Measurements from ENCODE around the gene ZNF14. TPM values are rescaled to one million over a fixed set of nuclear protein-coding genes. Genes with fewer than 3 reads are reported as not detected.
"Not testable (repeated sequence)": the region's sequence is repeated elsewhere in the genome, so short reads cannot be mapped to it uniquely, and the experiment has no call there.

ZNF14 gene
- total and polyA plus RNA-seq, 7 donors = 1.2 to 14.5 (median 7.8) TPM

DNA sequence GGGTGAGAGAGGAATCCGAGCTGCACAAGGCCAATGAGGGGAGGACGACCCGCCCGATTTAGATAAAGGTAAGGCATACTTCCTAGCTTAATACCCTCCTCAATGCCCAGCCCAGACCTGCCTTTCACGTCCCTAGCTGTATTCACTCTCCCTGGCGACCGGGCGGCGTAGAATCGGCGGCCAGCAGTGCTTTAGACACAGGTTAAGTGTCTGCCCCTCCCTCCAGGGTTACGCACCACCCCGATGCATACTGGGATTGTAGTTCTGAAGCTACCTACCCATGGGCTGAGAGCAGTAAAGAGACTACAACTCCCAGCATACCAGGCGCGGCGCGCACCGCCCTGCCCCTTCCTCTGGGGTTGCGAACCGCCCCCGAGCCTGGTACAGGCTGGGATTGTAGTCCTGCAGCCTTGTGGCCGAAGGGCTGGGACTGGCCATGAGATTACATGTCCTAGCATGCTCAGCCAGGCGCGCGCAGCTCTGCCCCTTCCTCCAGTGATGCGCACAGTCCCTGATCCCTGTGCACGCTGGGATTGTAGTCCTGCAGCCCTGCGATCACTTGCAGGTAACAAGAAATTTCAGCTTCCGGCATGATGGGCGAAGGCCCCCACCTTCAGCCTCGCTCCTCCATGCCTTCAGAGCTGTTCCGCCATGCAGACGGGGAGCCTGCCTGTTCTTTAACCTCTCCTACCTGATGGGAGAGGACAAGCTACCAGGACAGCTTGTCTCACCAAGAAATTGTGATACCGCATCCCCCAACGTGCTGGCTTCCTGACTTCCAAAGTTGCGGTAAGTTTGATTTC is 43.5 kb upstream of the ZNF14 start:
- Histone ChIP-seq H3K9me3 (no peaks in the 10 kb centered on the region), H3K27ac (peak overlapping the region; percentile 70 to 79 (median 76)), H3K36me3 (no peaks in the 10 kb centered on the region), H3K4me3 (peak overlapping the region; percentile 56 to 75 (median 70)), H3K27me3 (no peaks in the 10 kb centered on the region), H3K4me1 (peaks cover 0 to 24% (median 18%) of the 10 kb centered on the region in 4 donors)
- 0% methylated on average over 36 of the region's 36 CpGs for WGBS, 2 donors
- TF ChIP-seq POLR2A (IDR thresholded peaks at IDR 0.05) (no peak), POLR2AphosphoS5 (IDR thresholded peaks at IDR 0.05) (peak; percentile 19 to 80 (median 72))
- peak; percentile 99 for DNase-seq
- intact Hi-C loops (cut with DNase I) = loop anchor here (1.0 to 2.0 kb wide), 3 partner anchors 43 to 114 kb away; partner anchors contain the start of genes ATP13A1, ZNF14 and ZNF253

DNA sequence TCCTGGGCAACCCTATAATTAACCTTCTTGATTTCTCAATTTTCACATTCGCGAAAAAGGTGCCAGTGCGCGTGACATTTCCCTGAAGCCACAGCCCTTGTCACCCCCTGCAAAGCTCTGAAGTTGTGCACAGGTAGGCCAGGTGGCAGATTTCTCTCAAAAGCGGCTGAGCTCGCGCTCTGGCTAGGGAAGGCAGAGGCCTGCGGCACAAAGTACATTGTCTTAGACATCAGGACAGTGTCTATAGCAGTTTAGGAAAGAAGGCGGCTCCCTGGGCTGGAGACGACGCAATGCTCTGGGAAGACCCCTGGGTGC is 42.9 kb upstream of the ZNF14 start:
- TF ChIP-seq EP300 (IDR thresholded peaks at IDR 0.05) (no peak), POLR2AphosphoS5 (IDR thresholded peaks at IDR 0.05) (no peak), POLR2A (IDR thresholded peaks at IDR 0.05) (no peak)
- TF ChIP-seq, protein P1, sequence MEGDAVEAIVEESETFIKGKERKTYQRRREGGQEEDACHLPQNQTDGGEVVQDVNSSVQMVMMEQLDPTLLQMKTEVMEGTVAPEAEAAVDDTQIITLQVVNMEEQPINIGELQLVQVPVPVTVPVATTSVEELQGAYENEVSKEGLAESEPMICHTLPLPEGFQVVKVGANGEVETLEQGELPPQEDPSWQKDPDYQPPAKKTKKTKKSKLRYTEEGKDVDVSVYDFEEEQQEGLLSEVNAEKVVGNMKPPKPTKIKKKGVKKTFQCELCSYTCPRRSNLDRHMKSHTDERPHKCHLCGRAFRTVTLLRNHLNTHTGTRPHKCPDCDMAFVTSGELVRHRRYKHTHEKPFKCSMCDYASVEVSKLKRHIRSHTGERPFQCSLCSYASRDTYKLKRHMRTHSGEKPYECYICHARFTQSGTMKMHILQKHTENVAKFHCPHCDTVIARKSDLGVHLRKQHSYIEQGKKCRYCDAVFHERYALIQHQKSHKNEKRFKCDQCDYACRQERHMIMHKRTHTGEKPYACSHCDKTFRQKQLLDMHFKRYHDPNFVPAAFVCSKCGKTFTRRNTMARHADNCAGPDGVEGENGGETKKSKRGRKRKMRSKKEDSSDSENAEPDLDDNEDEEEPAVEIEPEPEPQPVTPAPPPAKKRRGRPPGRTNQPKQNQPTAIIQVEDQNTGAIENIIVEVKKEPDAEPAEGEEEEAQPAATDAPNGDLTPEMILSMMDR (IDR thresholded peaks at IDR 0.05) = no peak
- WGBS, 2 donors = 1 to 2% methylated on average over 11 of the region's 11 CpGs
- no peaks in the 10 kb centered on the region for H3K36me3 ChIP-seq
- H3K9me3 ChIP-seq = no peaks in the 10 kb centered on the region
- no peak for DNase-seq
- peak overlapping the region; percentile 70 to 79 (median 76) for H3K27ac ChIP-seq
- intact Hi-C loops (cut with DNase I) = loop anchor here (1.0 to 2.0 kb wide), 2 partner anchors 89 to 113 kb away; partner anchors contain the start of genes ATP13A1 and ZNF253
- H3K4me1 ChIP-seq = peaks cover 0 to 24% (median 18%) of the 10 kb centered on the region in 4 donors
- peak overlapping the region; percentile 56 to 75 (median 70) for H3K4me3 ChIP-seq
- H3K27me3 ChIP-seq = no peaks in the 10 kb centered on the region

DNA sequence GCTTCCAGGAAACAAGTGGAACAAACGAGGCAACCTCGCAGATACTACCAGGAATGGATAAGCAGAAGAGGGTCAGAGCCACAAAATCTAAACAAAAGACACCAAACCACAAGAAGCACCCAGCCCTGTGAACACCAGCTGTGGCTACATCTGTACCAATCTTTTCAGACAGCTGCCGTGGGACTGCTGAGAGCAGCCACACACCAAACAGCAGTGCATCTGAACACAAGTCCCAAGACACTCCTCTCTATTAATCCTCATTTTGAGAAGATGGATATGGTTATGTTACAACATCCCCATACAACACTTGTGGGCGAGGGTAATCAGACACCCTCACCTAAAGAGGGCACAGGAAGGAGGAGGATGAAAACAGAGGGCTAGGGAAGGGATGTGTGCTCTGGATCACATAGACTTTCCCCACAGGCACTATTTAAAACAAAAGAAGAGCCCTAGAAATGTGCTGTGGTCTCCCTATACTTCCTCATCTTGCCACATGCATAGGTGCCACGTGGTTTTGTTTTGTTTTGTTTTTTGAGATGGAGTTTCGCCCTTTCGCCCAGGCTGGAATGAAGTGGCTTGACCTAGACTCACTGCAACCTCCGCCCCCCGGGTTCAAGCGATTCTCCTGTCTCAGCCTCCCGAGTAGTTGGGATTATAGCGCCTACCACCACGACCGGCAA is 41.6 kb upstream of the ZNF14 start:
- Histone ChIP-seq H3K9me3 (no peaks in the 10 kb centered on the region), H3K4me1 (peaks cover 0 to 24% (median 18%) of the 10 kb centered on the region in 4 donors), H3K4me3 (no peak overlapping the region), H3K27ac (no peak overlapping the region), H3K27me3 (no peaks in the 10 kb centered on the region), H3K36me3 (no peaks in the 10 kb centered on the region)
- TF ChIP-seq POLR2AphosphoS5 (IDR thresholded peaks at IDR 0.05) (no peak), POLR2A (IDR thresholded peaks at IDR 0.05) (no peak), EP300 (IDR thresholded peaks at IDR 0.05) (no peak)
- TF ChIP-seq, protein P1 (IDR thresholded peaks at IDR 0.05) = no peak
- DNase-seq = no peak
- 85 to 88% methylated on average over 14 of the region's 14 CpGs for WGBS, 2 donors
- intact Hi-C loops (cut with DNase I) = loop anchor here (1.0 kb wide), 1 partner anchor 47 kb away; the partner anchor contains the start of gene ZNF506

DNA sequence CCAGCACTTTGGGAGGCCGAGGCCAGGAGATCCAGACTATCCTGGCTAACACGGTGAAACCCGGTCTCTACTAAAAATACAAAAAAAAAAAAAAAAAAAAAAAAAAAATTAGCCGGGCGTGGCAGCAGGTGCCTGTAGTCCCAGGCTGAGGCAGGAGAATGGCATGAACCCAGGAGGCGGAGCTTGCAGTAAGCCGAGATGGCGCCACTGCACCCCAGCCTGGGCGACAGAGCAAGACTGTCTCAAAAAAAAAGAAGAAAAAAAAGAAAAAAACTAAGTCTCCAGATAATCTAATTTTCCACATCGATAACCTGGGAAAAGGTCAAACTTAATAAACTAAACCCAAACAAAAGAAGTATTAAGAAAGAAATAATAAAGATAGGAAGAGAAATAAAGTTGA is 39.1 kb upstream of the ZNF14 start:
- H3K4me3 ChIP-seq; intact Hi-C loops (cut with DNase I); H3K27ac ChIP-seq; H3K27me3 ChIP-seq; DNase-seq; H3K9me3 ChIP-seq; H3K36me3 ChIP-seq: not testable (repeated sequence)
- H3K4me1 ChIP-seq = peaks cover 0 to 11% (median 8%) of the 10 kb centered on the region in 4 donors
- 85 to 92% methylated on average over 10 of the region's 10 CpGs for WGBS, 2 donors

DNA sequence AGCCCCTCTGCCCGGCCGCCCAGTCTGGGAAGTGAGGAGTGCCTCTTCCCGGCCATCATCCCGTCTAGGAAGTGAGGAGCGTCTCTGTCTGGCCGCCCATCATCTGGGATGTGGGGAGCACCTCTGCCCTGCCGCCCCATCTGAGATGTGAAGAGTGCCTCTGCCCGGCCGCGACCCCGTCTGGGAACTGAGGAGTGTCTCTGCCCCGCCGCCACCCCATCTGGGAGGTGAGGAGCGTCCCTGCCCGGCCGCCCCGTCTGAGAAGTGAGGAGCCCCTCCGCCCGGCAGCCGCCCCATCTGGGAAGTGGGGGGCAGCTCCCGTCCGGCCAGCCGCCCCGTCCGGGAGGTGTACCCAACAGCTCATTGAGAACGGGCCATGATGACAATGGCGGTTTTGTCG is 37.1 kb upstream of the ZNF14 start:
- not testable (repeated sequence) for H3K27ac ChIP-seq

DNA sequence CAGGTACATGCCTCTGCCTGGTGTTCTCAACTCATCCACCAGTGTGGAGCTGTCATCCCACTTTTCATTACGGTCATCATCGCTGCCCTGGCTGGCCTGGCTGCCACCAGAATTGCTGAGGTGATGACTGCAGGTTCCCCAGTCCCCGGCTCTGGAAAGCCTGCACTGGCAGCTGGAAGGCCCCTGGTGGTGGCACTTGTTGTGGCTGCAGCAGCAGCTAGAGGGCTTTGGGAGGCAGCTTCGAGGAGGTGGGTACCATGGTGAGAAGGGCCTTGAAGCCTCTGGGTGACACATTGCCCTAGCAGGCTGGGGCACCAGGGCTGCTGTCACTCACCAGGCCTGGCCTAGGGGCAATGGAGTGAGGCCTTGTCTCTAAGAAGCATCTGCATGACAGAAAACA is 25.3 kb upstream of the ZNF14 start:
- Histone ChIP-seq H3K9me3 (no peaks in the 10 kb centered on the region), H3K27ac (no peak overlapping the region), H3K4me3 (no peak overlapping the region), H3K4me1 (no peaks in the 10 kb centered on the region), H3K36me3 (peaks cover 0 to 7% (median 0%) of the 10 kb centered on the region in 4 donors), H3K27me3 (no peaks in the 10 kb centered on the region)
- TF ChIP-seq POLR2AphosphoS5 (IDR thresholded peaks at IDR 0.05) (no peak), EP300 (IDR thresholded peaks at IDR 0.05) (no peak), POLR2A (IDR thresholded peaks at IDR 0.05) (no peak)
- TF ChIP-seq, protein P1 (IDR thresholded peaks at IDR 0.05) = no peak
- no peak for DNase-seq
- WGBS, 2 donors = 89 to 93% methylated on average over 4 of the region's 4 CpGs
- intact Hi-C loops (cut with DNase I) = no loop called here

More for the DNA sequence above, 37.1 kb upstream of the ZNF14 start:
- H3K4me3 ChIP-seq; H3K9me3 ChIP-seq; H3K4me1 ChIP-seq; H3K36me3 ChIP-seq; DNase-seq; H3K27me3 ChIP-seq; intact Hi-C loops (cut with DNase I): not testable (repeated sequence)
- WGBS, 2 donors = 97% methylated on average over 28 of the region's 28 CpGs

All from sigmoid colon (tissue), 7 donors.